Epithelial cell of esophagus (primary cell): ENCODE measurements around the gene OR2A5.

Experiments
- DNase-seq: peaks from one replicate; pipeline ENCODE4 v3.0.0; 2010; ENCODE audit warnings: low read depth
- H3K4me3 ChIP-seq: 2 replicates; pipeline ENCODE4 v1.5.1; 2011; ENCODE audit warnings: mild to moderate bottlenecking, low read length, control low read depth
- CTCF ChIP-seq: IDR thresholded peaks from 2 replicates; pipeline ENCODE4 v1.5.1; 2011; ENCODE audit warnings: low read depth, mild to moderate bottlenecking, low read length, control low read depth, inconsistent platforms; ENCODE audit not compliant: insufficient read depth; ENCODE audit errors: missing control alignments

OR2A5 gene, protein sequence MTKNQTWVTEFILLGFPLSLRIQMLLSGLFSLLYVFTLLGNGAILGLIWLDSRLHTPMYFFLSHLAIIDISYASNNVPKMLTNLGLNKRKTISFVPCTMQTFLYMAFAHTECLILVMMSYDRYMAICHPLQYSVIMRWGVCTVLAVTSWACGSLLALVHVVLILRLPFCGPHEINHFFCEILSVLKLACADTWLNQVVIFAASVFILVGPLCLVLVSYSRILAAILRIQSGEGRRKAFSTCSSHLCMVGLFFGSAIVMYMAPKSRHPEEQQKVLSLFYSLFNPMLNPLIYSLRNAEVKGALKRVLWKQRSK

GRCh38 chr7:144048648-144049047 is at the start of gene OR2A5:
Gene OR2A5 (plus strand): TSS chr7:144048948. CDS start chr7:144050402, 1,454 bp downstream.
- H3K4me3 ChIP-seq, result no peak within 1 kb of the TSS
- DNase-seq, result no peak
- no peak for TF ChIP-seq CTCF

DNA sequence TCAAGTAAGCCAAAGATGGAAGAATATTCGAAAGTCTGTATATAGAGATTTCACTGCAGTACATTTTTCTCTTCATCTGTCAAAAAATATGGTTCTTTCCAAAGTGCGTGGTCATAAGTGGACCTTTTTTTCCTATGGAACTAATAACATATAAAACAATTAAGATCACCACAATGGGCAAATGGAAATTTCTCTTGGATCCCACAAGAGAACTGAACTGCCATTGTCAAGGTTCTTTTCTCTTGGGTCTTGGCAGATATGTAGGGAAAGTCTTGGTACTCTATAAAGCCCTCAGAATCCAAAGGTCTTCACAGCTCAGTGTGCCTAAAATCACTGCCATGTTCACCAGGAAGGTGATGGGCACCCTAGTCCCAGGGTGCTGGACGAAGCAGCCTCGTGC is 48.7 kb upstream of the OR2A5 start, which contains the start of gene OR6B1:
Gene OR6B1, plus strand, starts transcription at position 301 of the 400 bp plus-strand sequence. CDS start 3,677 bp downstream, outside the sequence.
- DNase-seq, result no peak
- H3K4me3 ChIP-seq, result no peak within 1 kb of the TSS
- no peak for TF ChIP-seq CTCF

- DNase-seq, result no peak
- TF ChIP-seq CTCF, result no peak
- no peak overlapping the region for H3K4me3 ChIP-seq
Observed at GRCh38 chr7:144001543-144001942, 47.2 kb upstream of the OR2A5 start.

DNA sequence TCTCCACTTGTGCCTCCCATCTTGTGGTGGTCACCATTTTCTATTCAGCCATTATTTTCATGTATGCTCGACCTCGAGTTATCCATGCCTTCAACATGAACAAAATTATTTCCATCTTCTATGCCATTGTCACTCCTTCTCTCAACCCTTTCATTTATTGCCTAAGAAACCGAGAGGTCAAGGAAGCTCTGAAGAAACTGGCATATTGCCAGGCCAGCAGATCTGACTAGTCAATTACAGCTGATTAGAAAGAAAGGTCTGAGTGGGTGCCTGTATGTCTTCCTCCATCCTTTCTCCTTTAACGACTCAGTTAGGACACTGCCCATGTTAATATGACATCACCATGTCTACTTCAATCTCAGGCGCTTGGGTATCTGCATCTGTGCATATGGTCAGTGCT is 44.0 kb upstream of the OR2A5 start:
- no peak overlapping the region for H3K4me3 ChIP-seq
- no peak for TF ChIP-seq CTCF
- no peak for DNase-seq

DNA sequence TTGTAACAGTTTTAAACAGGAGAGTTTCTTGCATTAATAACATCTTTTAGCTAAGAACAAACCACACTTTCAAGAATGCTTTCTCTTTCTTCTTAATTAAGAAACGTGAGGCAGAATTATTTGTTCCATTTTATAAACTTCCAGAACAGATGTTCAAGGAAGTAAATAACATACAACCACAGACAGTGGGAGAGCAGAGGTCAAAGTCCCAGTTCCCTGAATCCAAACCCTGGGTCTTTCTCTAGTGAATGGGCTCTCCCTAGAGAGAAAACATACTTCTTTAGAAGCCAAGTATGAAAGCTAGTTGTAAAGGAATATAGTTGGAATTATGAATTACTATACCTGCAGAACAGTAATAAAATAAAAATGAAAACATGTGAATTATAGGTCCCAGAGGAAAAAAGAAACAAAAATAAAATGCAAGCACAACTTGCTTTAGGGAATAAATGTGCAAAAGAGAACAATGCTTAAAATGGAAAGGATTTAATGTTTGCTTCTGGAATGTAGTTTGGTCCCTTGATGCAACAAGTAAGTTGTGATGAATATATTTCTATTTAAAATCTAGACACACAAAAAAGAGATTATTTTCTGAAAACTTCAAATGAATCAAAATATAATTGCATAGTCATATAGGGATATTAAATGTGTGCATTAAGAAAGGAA is 42.6 kb upstream of the OR2A5 start:
- no peak overlapping the region for H3K4me3 ChIP-seq
- DNase-seq, result no peak
- TF ChIP-seq CTCF, result no peak

- TF ChIP-seq CTCF, result no peak
- H3K4me3 ChIP-seq, result no peak overlapping the region
- DNase-seq, result no peak
Observed at GRCh38 chr7:144006692-144007042, 42.1 kb upstream of the OR2A5 start.
